CD4-positive, alpha-beta T cell (primary cell): ENCODE results near the gene GADD45G. TPM values are rescaled to one million over a fixed set of nuclear protein-coding genes. Genes with fewer than 3 reads are reported as not detected.

Experiments used
- ATAC-seq: fragments of 200-7000 bp; cut with Tn5 transposase; one replicate; pipeline ENCODE4 v1.10.0; 2022; ENCODE audit warnings: mild to moderate bottlenecking; ENCODE audit not compliant: poor library complexity
- CTCF ChIA-PET: fragments of 350-600 bp; sonication (Branson Sonifier 250); formaldehyde crosslinking; loops from one replicate; lab custom pipeline; 2021; ENCODE audit warnings: antibody characterized with exemption, inconsistent platforms; lab: Charles Lee
- POLR2A ChIA-PET: fragments of 350-600 bp; sonication (Branson Sonifier 250); formaldehyde crosslinking; loops from one replicate; lab custom pipeline; 2021; ENCODE audit warnings: antibody characterized with exemption, inconsistent platforms; lab: Charles Lee
- DNase-seq, 14 experiments: peaks; one replicate each; pipeline ENCODE4 v3.0.0-alpha.2; 2013 to 2020; ENCODE audit warnings: mixed read lengths in 2 of 14
- H3K27ac ChIP-seq, 2 donors: one replicate each; pipeline versions ENCODE4 v1.5.1 to v1.7.0; 2013; ENCODE audit warnings: low read length in 2 of 2, low read depth in 1 of 2, mild to moderate bottlenecking in 1 of 2
- H3K27me3 ChIP-seq, 2 experiments: 1 replicate in 1 of 2; 2 replicates in 1 of 2; pipeline versions ENCODE4 v1.6.1 to v1.7.0; 2013; ENCODE audit warnings: low read length in 2 of 2, control low read depth in 1 of 2, mild to moderate bottlenecking in 1 of 2, moderate library complexity in 1 of 2; ENCODE audit not compliant: insufficient read depth in 2 of 2, control insufficient read depth in 1 of 2
- H3K36me3 ChIP-seq: one replicate; pipeline ENCODE4 v1.6.1; 2013; ENCODE audit warnings: low read length, control low read depth; ENCODE audit not compliant: insufficient read depth
- H3K4me1 ChIP-seq: one replicate; pipeline ENCODE4 v1.6.1; 2013; ENCODE audit warnings: low read length, control low read depth; ENCODE audit not compliant: insufficient read depth
- H3K4me3 ChIP-seq: one replicate; pipeline ENCODE4 v1.5.1; 2013; ENCODE audit warnings: mild to moderate bottlenecking, low read length, moderate library complexity
- H3K9me3 ChIP-seq, 2 experiments: 1 replicate in 1 of 2; 2 replicates in 1 of 2; pipeline versions ENCODE4 v1.6.1 to v1.7.0; 2013; ENCODE audit warnings: low read length in 2 of 2, mild to moderate bottlenecking in 2 of 2, control low read depth in 1 of 2, moderate library complexity in 1 of 2; ENCODE audit not compliant: control insufficient read depth in 1 of 2, insufficient read depth in 1 of 2
- H3K27ac Mint-ChIP-seq: one replicate; pipeline ENCODE4 v1.8.0; 2020; ENCODE audit warnings: mixed read lengths
- H3K27me3 Mint-ChIP-seq: one replicate; pipeline ENCODE4 v1.8.0; 2021; ENCODE audit warnings: mixed read lengths
- H3K36me3 Mint-ChIP-seq: one replicate; pipeline ENCODE4 v1.8.0; 2021; ENCODE audit warnings: low read depth, mixed read lengths
- H3K4me1 Mint-ChIP-seq: one replicate; pipeline ENCODE4 v1.8.0; 2021; ENCODE audit warnings: low read depth, mixed read lengths
- H3K4me3 Mint-ChIP-seq: one replicate; pipeline ENCODE4 v1.8.0; 2020; ENCODE audit warnings: mild to moderate bottlenecking, mixed read lengths
- H3K9me3 Mint-ChIP-seq: one replicate; pipeline ENCODE4 v1.8.0; 2020; ENCODE audit warnings: mixed read lengths
- CTCF ChIP-seq: fragments of 200-600 bp; IDR thresholded peaks from one replicate; pipeline ENCODE4 v1.8.0; 2022; ENCODE audit warnings: antibody characterized with exemption, mild to moderate bottlenecking
- intact Hi-C, 2 experiments: fragments of 100-400 bp; cut with DNase I in 1 of 2; cut with micrococcal nuclease in 1 of 2; formaldehyde crosslinking; loops; one replicate each; pipeline versions ENCODE4 v1.15.1 to v1.9.0; 2023 to 2025; cut with DNase I, micrococcal nuclease
- total RNA-seq, 174 experiments: library from RNA in 2 of 174; stranded (reverse) in 2 of 174; gene quantifications; one replicate each; pipeline ENCODE4 v1.2.3 and lab custom pipeline; 2021 to 2026

The GADD45G gene
- total RNA-seq, 2 experiments from 2014 or later: 15.6 to 16.1 TPM

GRCh38 chr9:89592963-89593726, 11.7 kb upstream of the GADD45G start:
- CTCF ChIA-PET: interaction anchor here (1.0 to 1.1 kb wide), 4 partner anchors 9 to 16 kb away, joined by 3 to 8 read pairs (median 4); no protein-coding TSS in a partner anchor
- H3K9me3 ChIP-seq: no peaks in the 10 kb centered on the region
- no peak for ATAC-seq
- H3K4me3 Mint-ChIP-seq: no peak overlapping the region
- H3K27me3 Mint-ChIP-seq: peaks cover 10% of the 10 kb centered on the region
- H3K4me3 ChIP-seq: no peak overlapping the region
- intact Hi-C loops: loop anchor here (10.0 kb wide), 1 partner anchor 1162 kb away; no protein-coding TSS in a partner anchor
- POLR2A ChIA-PET: no interaction called here
- H3K9me3 Mint-ChIP-seq: no peaks in the 10 kb centered on the region
- H3K27ac Mint-ChIP-seq: no peak overlapping the region
- DNase-seq: no peak
- peaks cover 3% of the 10 kb centered on the region for H3K4me1 ChIP-seq
- H3K27ac ChIP-seq: no peak overlapping the region
- H3K36me3 Mint-ChIP-seq: no peaks in the 10 kb centered on the region
- no peaks in the 10 kb centered on the region for H3K36me3 ChIP-seq
- no peak for TF ChIP-seq CTCF
- H3K27me3 ChIP-seq: peaks cover 0 to 7% of the 10 kb centered on the region in 2 experiments
- no peaks in the 10 kb centered on the region for H3K4me1 Mint-ChIP-seq

- no peaks in the 10 kb centered on the region for H3K9me3 Mint-ChIP-seq
- H3K27ac Mint-ChIP-seq: no peak overlapping the region
- Histone ChIP-seq H3K9me3 (no peaks in the 10 kb centered on the region), H3K27me3 (peaks cover 0 to 7% of the 10 kb centered on the region in 2 experiments), H3K27ac (no peak overlapping the region), H3K36me3 (no peaks in the 10 kb centered on the region), H3K4me3 (no peak overlapping the region), H3K4me1 (peaks cover 3% of the 10 kb centered on the region)
- peak; percentile 78 for TF ChIP-seq CTCF
- H3K27me3 Mint-ChIP-seq: peaks cover 6% of the 10 kb centered on the region
- H3K4me1 Mint-ChIP-seq: no peaks in the 10 kb centered on the region
- H3K4me3 Mint-ChIP-seq: no peak overlapping the region
- no peaks in the 10 kb centered on the region for H3K36me3 Mint-ChIP-seq
- ChIA-PET CTCF (interaction anchor here (1.0 to 1.1 kb wide), 3 partner anchors 10 to 16 kb away, joined by 3 to 8 read pairs (median 3); no protein-coding TSS in a partner anchor), POLR2A (no interaction called here)
- peak; percentile 68 for ATAC-seq
- intact Hi-C loops: loop anchor here (10.0 kb wide), 1 partner anchor 1161 kb away; no protein-coding TSS in a partner anchor
- DNase-seq: peak; percentile 41 to 76 (median 50)
Observed at GRCh38 chr9:89593727-89594427, 10.9 kb upstream of the GADD45G start.

GRCh38 chr9:89594811-89595550, 9.8 kb upstream of the GADD45G start:
- ATAC-seq (no peak), DNase-seq (no peak)
- intact Hi-C loops: loop anchor here (5.0 to 10.0 kb wide), 2 partner anchors 632 to 1160 kb away; no protein-coding TSS in a partner anchor
- ChIA-PET POLR2A (no interaction called here), CTCF (no interaction called here)
- H3K36me3 Mint-ChIP-seq: no peaks in the 10 kb centered on the region
- no peak for TF ChIP-seq CTCF
- Histone ChIP-seq H3K4me1 (peaks cover 3% of the 10 kb centered on the region), H3K27me3 (peaks cover 0 to 5% of the 10 kb centered on the region in 2 experiments), H3K36me3 (no peaks in the 10 kb centered on the region), H3K27ac (no peak overlapping the region), H3K4me3 (no peak overlapping the region), H3K9me3 (no peaks in the 10 kb centered on the region)
- no peaks in the 10 kb centered on the region for H3K9me3 Mint-ChIP-seq
- no peaks in the 10 kb centered on the region for H3K4me1 Mint-ChIP-seq
- H3K27ac Mint-ChIP-seq: no peak overlapping the region
- H3K4me3 Mint-ChIP-seq: no peak overlapping the region
- H3K27me3 Mint-ChIP-seq: peaks cover 6% of the 10 kb centered on the region
